HCT116 (cell line): ENCODE data around the gene AVEN. TPM values are rescaled to one million over a fixed set of nuclear protein-coding genes. Genes with fewer than 3 reads are reported as not detected.

Experiments used
- ATAC-seq: fragments of 200-7000 bp; cut with Tn5 transposase; 2 replicates; pipeline ENCODE4 v1.9.1; 2020; ENCODE audit warnings: mild to moderate bottlenecking, moderate library complexity
- BruUV-seq: library from RNA; stranded (reverse); fragments of 400-500 nt; replicated peaks from 2 replicates; lab custom pipeline; 2021; lab: Mats Ljungman, UMichigan
- CTCF ChIA-PET: fragments of 300-600 bp; sonication (Branson Sonifier 250); formaldehyde crosslinking; loops from one replicate; lab custom pipeline; 2021; ENCODE audit warnings: antibody characterized with exemption; lab: Charles Lee
- POLR2A ChIA-PET: fragments of 300-600, 350-600 bp; sonication (Branson Sonifier 250); formaldehyde crosslinking; loops from one replicate; lab custom pipeline; 2021; ENCODE audit warnings: antibody characterized with exemption; lab: Charles Lee
- RAD21 ChIA-PET, 2 experiments: fragments of 300-600 bp; sonication (Branson Sonifier 250); formaldehyde crosslinking; loops; one replicate each; lab custom pipeline; 2023; ENCODE audit warnings: low total read pairs in 2 of 2; ENCODE audit not compliant: uncharacterized antibody in 2 of 2, unreplicated experiment in 2 of 2, low non-redundant PET in 1 of 2; lab: Charles Lee
- DNase-seq: peaks from one replicate; pipeline ENCODE4 v3.0.0-alpha.2; 2010; ENCODE audit warnings: low read depth, low spot score
- H2AFZ ChIP-seq: fragments of 200-600 bp; shearing (Covaris generic), sonication (generic); 2 replicates; pipeline ENCODE4 v1.6.1; 2017; ENCODE audit warnings: low read depth, mixed run types, mixed read lengths, antibody characterized with exemption, low read length; ENCODE audit not compliant: poor library complexity, severe bottlenecking
- H3K27ac ChIP-seq: 2 replicates; pipeline ENCODE4 v1.5.1; 2012; ENCODE audit warnings: low read depth, low read length
- H3K27me3 ChIP-seq: fragments of 200-600 bp; sonication (generic); 2 replicates; pipeline ENCODE4 v1.6.1; 2016; ENCODE audit warnings: mixed run types, low read length, mixed read lengths; ENCODE audit not compliant: insufficient read depth
- H3K36me3 ChIP-seq, 2 experiments: fragments of 200-500 bp in 1 of 2; fragments of 200-600 bp in 1 of 2; sonication (Bioruptor generic) in 1 of 2; sonication (generic) in 1 of 2; 2 replicates each; pipeline versions ENCODE4 v1.5.1 to v1.6.1; 2014 to 2016; ENCODE audit warnings: low read length in 2 of 2, inconsistent platforms in 1 of 2, mixed read lengths in 1 of 2, mixed run types in 1 of 2; ENCODE audit not compliant: insufficient read depth in 2 of 2, control insufficient read depth in 1 of 2
- H3K4me1 ChIP-seq, 2 experiments: fragments of 200-600 bp in 1 of 2; sonication (generic) in 1 of 2; 2 replicates each; pipeline versions ENCODE4 v1.5.1 to v1.6.1; 2012 to 2017; ENCODE audit warnings: low read length in 2 of 2, inconsistent platforms in 1 of 2, mild to moderate bottlenecking in 1 of 2, mixed read lengths in 1 of 2, mixed run types in 1 of 2, moderate library complexity in 1 of 2; ENCODE audit not compliant: insufficient read depth in 2 of 2, control insufficient read depth in 1 of 2
- H3K4me2 ChIP-seq: fragments of 200-600 bp; sonication (generic); 2 replicates; pipeline ENCODE4 v1.6.1; 2017; ENCODE audit warnings: mixed run types, low read length, mixed read lengths
- H3K4me3 ChIP-seq, 2 experiments: fragments of 200-600 bp in 1 of 2; sonication (generic) in 1 of 2; replicated peaks in 1 of 2; 2 replicates each; pipeline ENCODE4 v1.5.1; 2011 to 2016; ENCODE audit warnings: low read length in 2 of 2, control low read depth in 1 of 2, low read depth in 1 of 2, mild to moderate bottlenecking in 1 of 2, mixed read lengths in 1 of 2, mixed run types in 1 of 2
- H3K79me2 ChIP-seq: fragments of 200-600 bp; sonication (generic); 2 replicates; pipeline ENCODE4 v1.6.1; 2017; ENCODE audit warnings: mild to moderate bottlenecking, mixed run types, low read length, moderate library complexity, mixed read lengths; ENCODE audit not compliant: insufficient read depth
- H3K9ac ChIP-seq: fragments of 200-600 bp; sonication (generic); 2 replicates; pipeline ENCODE4 v1.6.1; 2016; ENCODE audit warnings: low read length, mixed read lengths
- H3K9me2 ChIP-seq: fragments of 200-600 bp; sonication (generic), shearing (Covaris generic); 2 replicates; pipeline ENCODE4 v1.6.1; 2017; ENCODE audit warnings: mixed run types, mild to moderate bottlenecking, moderate library complexity; ENCODE audit not compliant: insufficient read depth
- H3K9me3 ChIP-seq, 2 experiments: fragments of 200-500 bp in 1 of 2; fragments of 200-600 bp in 1 of 2; sonication (Bioruptor generic) in 1 of 2; sonication (generic) in 1 of 2; 2 replicates each; pipeline ENCODE4 v1.6.1; 2014 to 2017; ENCODE audit warnings: low read length in 2 of 2, mixed read lengths in 2 of 2, inconsistent platforms in 1 of 2, low read depth in 1 of 2, mild to moderate bottlenecking in 1 of 2, mixed run types in 1 of 2, moderate library complexity in 1 of 2; ENCODE audit not compliant: control insufficient read depth in 1 of 2, insufficient read depth in 1 of 2
- H4K20me1 ChIP-seq: fragments of 200-600 bp; sonication (generic), shearing (Covaris generic); 2 replicates; pipeline ENCODE4 v1.6.1; 2017; ENCODE audit warnings: mixed run types, mild to moderate bottlenecking, moderate library complexity; ENCODE audit not compliant: insufficient read depth
- CBX3 ChIP-seq: IDR thresholded peaks from 2 replicates; pipeline ENCODE4 v1.6.1; 2012; ENCODE audit warnings: low read depth
- EGR1 ChIP-seq: IDR thresholded peaks from 2 replicates; pipeline ENCODE4 v1.6.1; 2012; ENCODE audit warnings: low read depth
- ELF1 ChIP-seq: IDR thresholded peaks from 2 replicates; pipeline ENCODE4 v1.6.1; 2012; ENCODE audit warnings: low read depth, borderline replicate concordance
- EZH2phosphoT487 ChIP-seq: fragments of 200-600 bp; IDR thresholded peaks from 2 replicates; pipeline ENCODE4 v1.6.1; 2018; ENCODE audit warnings: antibody characterized with exemption, borderline replicate concordance
- FOSL1 ChIP-seq: IDR thresholded peaks from 2 replicates; pipeline ENCODE4 v1.6.1; 2012; ENCODE audit warnings: low read depth
- JUND ChIP-seq: IDR thresholded peaks from 2 replicates; pipeline ENCODE4 v1.6.1; 2012
- POLR2A ChIP-seq: IDR thresholded peaks from 2 replicates; pipeline ENCODE4 v1.7.0; 2011; ENCODE audit warnings: borderline replicate concordance; ENCODE audit not compliant: insufficient read depth, insufficient read length; ENCODE audit errors: extremely low read depth
- RAD21 ChIP-seq: IDR thresholded peaks from 2 replicates; pipeline ENCODE4 v1.6.1; 2012; ENCODE audit warnings: low read depth, mild to moderate bottlenecking
- SIN3A ChIP-seq: IDR thresholded peaks from 2 replicates; pipeline ENCODE4 v1.6.1; 2012; ENCODE audit warnings: low read depth
- SP1 ChIP-seq: IDR thresholded peaks from 2 replicates; pipeline ENCODE4 v1.6.1; 2012; ENCODE audit warnings: low read depth
- SRF ChIP-seq: IDR thresholded peaks from 2 replicates; pipeline ENCODE4 v1.6.1; 2012; ENCODE audit warnings: low read depth
- YY1 ChIP-seq: IDR thresholded peaks from 2 replicates; pipeline ENCODE4 v1.6.1; 2011; ENCODE audit warnings: low read length, low read depth, moderate library complexity, mild to moderate bottlenecking; ENCODE audit not compliant: insufficient replicate concordance; ENCODE audit errors: extremely low read depth
- ZFX ChIP-seq: fragments of 450-650 bp; IDR thresholded peaks from 2 replicates; pipeline ENCODE4 v1.6.1; 2017
- intact Hi-C: fragments of 100-400 bp; cut with micrococcal nuclease; formaldehyde crosslinking; loops from 2 replicates; pipeline ENCODE4 v1.10.0; 2022
- total RNA-seq: library from RNA; stranded (reverse); gene quantifications from one replicate; pipeline ENCODE4 v1.2.1, GENCODE V29; 2021; ENCODE audit not compliant: unreplicated experiment
- TF ChIP-seq, protein P1 (sequence below), 3 experiments: fragments of 200-600 bp in 1 of 3; sonication (generic) in 1 of 3; IDR thresholded peaks in 2 of 3; conservative IDR thresholded peaks in 1 of 3; 2 replicates each; pipeline ENCODE4 v1.5.1; 2012 to 2017; ENCODE audit warnings: low read depth in 2 of 3, low read length in 2 of 3, antibody characterized with exemption in 1 of 3, borderline replicate concordance in 1 of 3, control low read depth in 1 of 3, mild to moderate bottlenecking in 1 of 3, mixed read lengths in 1 of 3, mixed run types in 1 of 3, moderate library complexity in 1 of 3; ENCODE audit not compliant: insufficient read depth in 1 of 3
- TF ChIP-seq, protein P2 (sequence below): IDR thresholded peaks from 2 replicates; pipeline ENCODE4 v1.6.1; 2012
- TF ChIP-seq, protein P3 (sequence below): IDR thresholded peaks from 2 replicates; pipeline ENCODE4 v1.6.1; 2011; ENCODE audit warnings: mild to moderate bottlenecking, low read length, moderate library complexity; ENCODE audit not compliant: insufficient replicate concordance; ENCODE audit errors: extremely low read depth

Gene AVEN
- total RNA-seq, 1 experiment from 2014 or later: 6.8 TPM

DNA sequence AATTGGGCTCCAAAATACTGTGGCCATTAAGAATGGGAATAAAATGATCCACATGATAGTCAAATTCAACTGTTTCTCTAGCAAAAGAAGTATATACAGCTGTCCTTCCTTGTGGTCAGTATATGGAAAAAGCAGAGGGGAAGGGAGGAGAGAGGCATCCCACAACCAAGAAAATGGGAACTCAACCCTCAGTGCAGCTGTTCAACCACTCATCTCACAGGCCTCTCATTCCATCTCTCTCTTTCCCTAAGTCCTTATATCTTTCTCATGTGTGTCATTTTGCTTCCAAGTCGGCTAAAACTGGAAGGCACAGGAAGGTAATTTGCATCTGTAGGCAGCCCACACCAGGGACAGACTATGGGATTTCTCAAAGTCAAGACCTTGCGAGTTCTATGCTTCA, 27.5 kb downstream of the AVEN start:
- H3K79me2 ChIP-seq: no peaks in the 10 kb centered on the region
- no peak overlapping the region for H3K4me2 ChIP-seq
- DNase-seq: no peak
- no peaks in the 10 kb centered on the region for H3K4me1 ChIP-seq
- no peaks in the 10 kb centered on the region for H4K20me1 ChIP-seq
- ChIA-PET CTCF (no interaction called here), POLR2A (no interaction called here), RAD21 (no interaction called here)
- H3K9ac ChIP-seq: no peak overlapping the region
- no peak for ATAC-seq
- H3K27ac ChIP-seq: no peak overlapping the region
- H2AFZ ChIP-seq: no peak overlapping the region
- intact Hi-C loops: no loop called here
- no peak overlapping the region for H3K4me3 ChIP-seq
- no peaks in the 10 kb centered on the region for H3K9me2 ChIP-seq
- TF ChIP-seq YY1: no peak
- TF ChIP-seq, protein P1, sequence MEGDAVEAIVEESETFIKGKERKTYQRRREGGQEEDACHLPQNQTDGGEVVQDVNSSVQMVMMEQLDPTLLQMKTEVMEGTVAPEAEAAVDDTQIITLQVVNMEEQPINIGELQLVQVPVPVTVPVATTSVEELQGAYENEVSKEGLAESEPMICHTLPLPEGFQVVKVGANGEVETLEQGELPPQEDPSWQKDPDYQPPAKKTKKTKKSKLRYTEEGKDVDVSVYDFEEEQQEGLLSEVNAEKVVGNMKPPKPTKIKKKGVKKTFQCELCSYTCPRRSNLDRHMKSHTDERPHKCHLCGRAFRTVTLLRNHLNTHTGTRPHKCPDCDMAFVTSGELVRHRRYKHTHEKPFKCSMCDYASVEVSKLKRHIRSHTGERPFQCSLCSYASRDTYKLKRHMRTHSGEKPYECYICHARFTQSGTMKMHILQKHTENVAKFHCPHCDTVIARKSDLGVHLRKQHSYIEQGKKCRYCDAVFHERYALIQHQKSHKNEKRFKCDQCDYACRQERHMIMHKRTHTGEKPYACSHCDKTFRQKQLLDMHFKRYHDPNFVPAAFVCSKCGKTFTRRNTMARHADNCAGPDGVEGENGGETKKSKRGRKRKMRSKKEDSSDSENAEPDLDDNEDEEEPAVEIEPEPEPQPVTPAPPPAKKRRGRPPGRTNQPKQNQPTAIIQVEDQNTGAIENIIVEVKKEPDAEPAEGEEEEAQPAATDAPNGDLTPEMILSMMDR (IDR thresholded peaks at IDR 0.05 in 2 of 3, conservative IDR thresholded peaks at IDR 0.05 in 1 of 3; ENCODE audit: borderline replicate concordance in 1 of 3, insufficient read depth in 1 of 3, low read depth in 2 of 3, low read length in 2 of 3): no peak
- no peak for TF ChIP-seq JUND
- no peak for TF ChIP-seq CBX3
- no peak for TF ChIP-seq SRF
- no peak for TF ChIP-seq EGR1
- no peak for TF ChIP-seq POLR2A
- no peak for TF ChIP-seq RAD21
- no peak for TF ChIP-seq SP1
- TF ChIP-seq, protein P2, sequence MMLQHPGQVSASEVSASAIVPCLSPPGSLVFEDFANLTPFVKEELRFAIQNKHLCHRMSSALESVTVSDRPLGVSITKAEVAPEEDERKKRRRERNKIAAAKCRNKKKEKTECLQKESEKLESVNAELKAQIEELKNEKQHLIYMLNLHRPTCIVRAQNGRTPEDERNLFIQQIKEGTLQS: no peak
- no peaks in the 10 kb centered on the region for H3K9me3 ChIP-seq
- no peaks in the 10 kb centered on the region for H3K36me3 ChIP-seq
- H3K27me3 ChIP-seq: no peaks in the 10 kb centered on the region
- no TSS peak for BruUV-seq

DNA sequence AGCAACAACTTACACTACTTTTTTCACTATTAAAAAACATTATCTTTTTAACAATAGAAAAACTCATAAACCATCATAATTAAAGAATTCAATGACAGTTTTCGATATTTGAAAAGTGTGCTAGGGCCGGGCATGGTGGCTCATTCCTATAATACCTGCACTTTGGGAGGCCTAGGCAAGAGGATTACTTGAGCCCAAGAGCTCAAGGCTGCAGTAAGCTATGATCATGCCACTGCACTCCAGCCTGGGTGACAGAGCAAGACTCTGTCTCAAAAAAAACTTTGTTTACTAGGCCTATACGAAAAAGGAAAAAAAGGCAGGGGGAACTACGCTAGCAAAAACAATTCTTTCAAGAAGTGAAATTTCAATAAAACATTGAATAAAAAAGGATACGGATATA, 28.1 kb downstream of the AVEN start:
- no peak for ATAC-seq
- H3K27ac ChIP-seq: no peak overlapping the region
- H4K20me1 ChIP-seq: no peaks in the 10 kb centered on the region
- H3K79me2 ChIP-seq: no peaks in the 10 kb centered on the region
- no peak overlapping the region for H3K4me2 ChIP-seq
- no peaks in the 10 kb centered on the region for H3K9me2 ChIP-seq
- ChIA-PET RAD21 (no interaction called here), POLR2A (no interaction called here), CTCF (no interaction called here)
- H3K9ac ChIP-seq: no peak overlapping the region
- BruUV-seq: no TSS peak
- no peaks in the 10 kb centered on the region for H3K27me3 ChIP-seq
- no peaks in the 10 kb centered on the region for H3K9me3 ChIP-seq
- H3K36me3 ChIP-seq: no peaks in the 10 kb centered on the region
- no peak overlapping the region for H3K4me3 ChIP-seq
- intact Hi-C loops: no loop called here
- DNase-seq: no peak
- H2AFZ ChIP-seq: no peak overlapping the region
- no peaks in the 10 kb centered on the region for H3K4me1 ChIP-seq
- TF ChIP-seq, protein P3, sequence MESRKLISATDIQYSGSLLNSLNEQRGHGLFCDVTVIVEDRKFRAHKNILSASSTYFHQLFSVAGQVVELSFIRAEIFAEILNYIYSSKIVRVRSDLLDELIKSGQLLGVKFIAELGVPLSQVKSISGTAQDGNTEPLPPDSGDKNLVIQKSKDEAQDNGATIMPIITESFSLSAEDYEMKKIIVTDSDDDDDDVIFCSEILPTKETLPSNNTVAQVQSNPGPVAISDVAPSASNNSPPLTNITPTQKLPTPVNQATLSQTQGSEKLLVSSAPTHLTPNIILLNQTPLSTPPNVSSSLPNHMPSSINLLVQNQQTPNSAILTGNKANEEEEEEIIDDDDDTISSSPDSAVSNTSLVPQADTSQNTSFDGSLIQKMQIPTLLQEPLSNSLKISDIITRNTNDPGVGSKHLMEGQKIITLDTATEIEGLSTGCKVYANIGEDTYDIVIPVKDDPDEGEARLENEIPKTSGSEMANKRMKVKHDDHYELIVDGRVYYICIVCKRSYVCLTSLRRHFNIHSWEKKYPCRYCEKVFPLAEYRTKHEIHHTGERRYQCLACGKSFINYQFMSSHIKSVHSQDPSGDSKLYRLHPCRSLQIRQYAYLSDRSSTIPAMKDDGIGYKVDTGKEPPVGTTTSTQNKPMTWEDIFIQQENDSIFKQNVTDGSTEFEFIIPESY: no peak
- TF ChIP-seq SP1 (no peak), SIN3A (no peak), EGR1 (no peak), ELF1 (no peak), FOSL1 (no peak), YY1 (no peak), ZFX (no peak), EZH2phosphoT487 (no peak)
- TF ChIP-seq, protein P1 (IDR thresholded peaks at IDR 0.05 in 2 of 3, conservative IDR thresholded peaks at IDR 0.05 in 1 of 3; ENCODE audit: borderline replicate concordance in 1 of 3, insufficient read depth in 1 of 3, low read depth in 2 of 3, low read length in 2 of 3): no peak
